GM18498 (cell line): ENCODE measurements around the gene STYK1.

ENCODE experiments used
- ATAC-seq: cut with Tn5 transposase; IDR thresholded peaks from one replicate; pipeline ENCODE4 v1.9.1; 2021; ENCODE audit warnings: mild to moderate bottlenecking, moderate library complexity; ENCODE audit not compliant: unreplicated experiment

The STYK1 gene

DNA sequence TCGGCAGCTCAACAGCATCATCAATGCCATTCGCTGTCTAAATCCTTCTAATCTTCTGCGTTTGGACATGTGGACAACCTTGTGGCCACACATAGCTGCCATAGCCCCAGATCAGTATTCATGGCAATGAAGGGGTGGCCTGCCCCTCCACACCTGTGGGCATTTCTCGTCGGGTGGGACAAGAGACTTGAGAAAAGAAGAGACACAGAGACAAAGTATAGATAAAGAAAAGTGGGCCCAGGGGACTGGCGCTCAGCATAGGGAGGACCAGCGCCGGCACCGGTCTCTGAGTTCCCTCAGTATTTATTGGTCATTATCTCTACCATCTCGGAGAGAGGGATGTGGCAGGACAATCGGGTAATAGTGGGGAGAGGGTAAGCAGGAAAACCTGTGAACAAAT is 102.7 kb downstream of the STYK1 start:
- ATAC-seq: no peak
